NCI-H69 (cell line): Measurements from ENCODE around the gene GRAMD1A.
"Not testable (repeated sequence)": the region's sequence is repeated elsewhere in the genome, so short reads cannot be mapped to it uniquely, and the experiment has no call there.

ENCODE experiments used
- DNase-seq: peaks from one replicate; lab custom pipeline; 2025; lab: John Stamatoyannopoulos, UW

GRAMD1A gene

GRCh38 chr19:35021016-35021415 lies 20.9 kb downstream of the GRAMD1A start:
- DNase-seq = no peak

DNA sequence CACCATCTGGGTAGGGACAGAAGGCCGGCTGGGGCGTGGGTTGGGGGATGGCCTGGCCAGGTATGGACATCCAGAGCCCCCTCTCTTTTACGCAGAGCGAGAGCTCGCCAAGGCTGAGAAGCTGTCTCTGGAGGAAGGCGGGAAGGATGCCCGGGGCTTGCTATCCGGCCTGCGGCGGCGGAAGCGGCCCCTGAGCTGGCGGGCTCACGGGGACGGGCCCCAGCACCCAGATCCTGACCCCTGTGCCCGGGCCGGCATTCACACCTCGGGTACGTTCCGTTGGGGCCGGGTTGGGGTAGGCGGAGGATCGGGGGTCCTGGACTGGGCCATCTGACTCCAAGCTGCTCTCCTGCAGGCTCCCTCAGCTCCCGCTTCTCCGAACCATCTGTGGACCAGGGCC lies 21.5 kb downstream of the GRAMD1A start:
- DNase-seq = no peak

DNA sequence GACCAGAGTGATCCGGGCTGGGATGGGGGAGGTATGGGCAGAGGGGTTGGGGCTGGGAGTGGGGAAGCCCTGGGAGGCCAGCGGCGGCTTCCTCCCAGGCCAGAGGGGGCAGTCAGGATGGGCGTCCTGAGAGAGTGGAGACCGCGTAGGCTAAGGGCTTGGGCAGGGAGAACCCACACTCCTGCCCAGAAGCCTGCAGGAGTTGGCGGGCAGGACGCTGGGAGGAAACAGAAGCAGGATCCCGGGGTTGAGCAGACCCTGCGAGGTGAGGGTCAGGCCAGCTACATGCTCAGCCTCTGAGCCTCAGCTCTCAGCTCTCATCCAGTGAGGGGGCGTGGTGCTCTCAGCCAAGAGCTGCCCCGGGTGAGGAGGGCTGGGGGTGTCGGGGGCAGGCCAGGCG lies 22.3 kb downstream of the GRAMD1A start:
- DNase-seq = no peak

GRCh38 chr19:35023428-35023827 lies 23.3 kb downstream of the GRAMD1A start:
- DNase-seq = no peak

DNA sequence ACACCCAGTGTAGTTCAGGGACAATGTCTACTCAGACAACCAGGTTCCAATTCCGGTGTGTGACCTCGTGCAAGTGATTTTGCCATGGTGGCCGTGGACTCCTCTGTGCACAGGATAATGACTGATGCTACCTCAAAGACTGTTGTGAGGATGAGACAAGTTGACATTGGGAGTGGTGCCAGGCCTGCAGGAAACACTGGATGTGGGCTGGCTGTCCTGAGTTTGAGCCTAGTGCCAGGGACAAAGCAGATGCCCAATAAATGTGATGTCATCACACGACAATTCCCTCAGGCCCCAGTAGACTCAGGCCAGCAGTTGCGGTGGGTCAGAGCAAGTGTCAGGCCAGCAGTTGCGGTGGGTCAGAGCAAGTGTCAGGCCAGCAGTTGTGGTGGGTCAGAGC lies 24.0 kb downstream of the GRAMD1A start:
- no peak for DNase-seq

DNA sequence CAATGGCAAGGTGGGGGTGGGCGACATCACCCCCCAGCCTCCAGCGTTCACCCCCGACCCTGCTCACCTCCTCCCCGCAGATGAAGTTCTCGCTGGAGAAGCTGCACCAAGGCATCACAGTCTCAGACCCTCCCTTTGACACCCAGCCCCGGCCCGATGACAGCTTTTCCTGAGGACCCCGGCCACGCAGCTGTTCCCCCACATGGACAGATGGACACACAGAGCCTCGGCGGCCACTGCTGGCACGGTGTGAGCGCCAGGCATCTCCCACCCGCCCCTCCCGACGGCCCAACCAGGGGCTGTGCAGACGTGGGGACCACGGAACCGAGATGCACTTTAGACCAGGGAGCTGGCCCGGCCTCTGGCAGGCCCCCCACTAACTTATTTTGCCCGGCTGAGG lies 25.8 kb downstream of the GRAMD1A start:
- no peak for DNase-seq

- no peak for DNase-seq
These were observed 26.3 kb downstream of the GRAMD1A start for GRCh38 chr19:35026418-35026817.

DNA sequence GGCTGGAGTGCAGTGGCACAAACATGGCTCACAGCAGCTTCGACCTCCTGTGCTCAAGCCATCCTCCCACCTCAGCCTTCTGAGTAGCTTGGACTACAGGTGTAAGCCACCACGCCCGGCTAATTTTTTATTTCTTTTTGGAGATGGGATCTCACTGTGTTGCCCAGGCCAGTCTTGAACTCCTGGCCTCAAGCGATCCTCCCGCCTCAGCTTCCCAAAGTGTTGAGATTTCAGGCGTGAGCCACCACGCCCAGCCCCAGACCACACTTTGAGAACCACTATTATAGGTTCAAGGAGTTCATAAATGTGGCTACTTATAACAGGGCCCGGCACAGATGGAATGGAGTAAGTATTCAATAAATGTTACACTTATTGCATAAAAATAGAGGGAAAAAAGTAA lies 26.9 kb downstream of the GRAMD1A start:
- DNase-seq = no peak

GRCh38 chr19:35027851-35028599 lies 27.9 kb downstream of the GRAMD1A start:
- DNase-seq = no peak

DNA sequence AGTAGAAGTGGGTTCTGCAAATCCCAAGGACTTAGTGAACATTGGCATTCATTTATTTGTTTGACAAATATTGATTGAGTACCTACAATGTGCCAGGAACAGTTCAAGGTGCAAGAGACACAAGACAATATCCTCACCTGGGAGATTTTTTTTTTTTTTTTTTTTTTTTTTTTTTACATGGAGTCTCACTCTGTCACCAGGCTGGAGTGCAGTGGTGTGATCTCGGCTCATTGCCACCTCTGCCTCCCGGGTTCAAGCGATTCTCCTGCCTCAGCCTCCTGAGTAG lies 28.4 kb downstream of the GRAMD1A start:
- not testable (repeated sequence) for DNase-seq

DNA sequence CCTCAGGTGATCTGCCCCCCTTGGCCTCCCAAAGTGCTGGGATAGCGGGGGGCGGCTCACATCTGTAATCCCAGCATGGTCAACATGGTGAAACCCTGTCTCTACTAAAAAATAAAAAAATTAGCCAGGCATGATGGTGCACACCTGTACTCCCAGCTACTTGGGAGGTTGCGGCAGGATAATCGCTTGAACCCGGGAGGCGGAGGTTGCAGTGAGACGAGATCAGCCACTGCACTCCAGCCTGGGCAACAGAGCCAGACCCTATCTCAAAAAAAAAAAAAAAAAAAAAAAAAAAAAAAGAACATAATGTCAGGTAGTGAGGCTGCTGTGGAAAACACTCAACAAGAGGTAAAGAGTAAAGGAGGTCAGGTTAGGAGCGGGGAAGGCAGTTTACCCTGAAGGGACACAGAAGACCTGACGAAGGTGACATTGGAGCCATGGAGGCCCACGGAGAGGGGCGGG lies 29.2 kb downstream of the GRAMD1A start:
- DNase-seq = not testable (repeated sequence)

DNA sequence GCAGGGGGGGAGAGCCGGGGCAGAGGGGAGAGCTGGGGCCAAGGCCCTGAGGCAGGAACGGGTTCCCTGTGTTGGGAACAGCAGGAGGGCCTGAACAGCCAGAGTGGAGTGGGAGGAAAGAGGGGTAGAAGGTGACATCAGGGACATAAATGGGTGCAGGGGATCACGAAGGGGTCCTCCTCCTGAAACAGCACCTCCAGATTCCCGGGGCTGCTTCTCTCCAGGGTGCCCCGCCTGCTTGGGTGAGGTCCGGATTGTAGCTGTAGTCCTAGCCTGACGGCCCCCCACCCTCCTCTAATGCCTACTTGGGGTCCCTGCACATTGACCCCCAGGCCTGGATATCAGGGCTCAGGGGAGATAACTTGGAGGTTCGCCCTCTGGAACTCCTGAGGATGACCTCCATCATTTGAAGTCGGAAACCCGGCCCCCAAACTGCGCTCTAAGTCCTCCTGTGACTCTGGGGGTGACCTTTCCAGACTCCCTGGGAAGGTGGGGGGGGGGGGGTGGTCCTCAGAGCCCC lies 29.7 kb downstream of the GRAMD1A start:
- peak; percentile 25 for DNase-seq

DNA sequence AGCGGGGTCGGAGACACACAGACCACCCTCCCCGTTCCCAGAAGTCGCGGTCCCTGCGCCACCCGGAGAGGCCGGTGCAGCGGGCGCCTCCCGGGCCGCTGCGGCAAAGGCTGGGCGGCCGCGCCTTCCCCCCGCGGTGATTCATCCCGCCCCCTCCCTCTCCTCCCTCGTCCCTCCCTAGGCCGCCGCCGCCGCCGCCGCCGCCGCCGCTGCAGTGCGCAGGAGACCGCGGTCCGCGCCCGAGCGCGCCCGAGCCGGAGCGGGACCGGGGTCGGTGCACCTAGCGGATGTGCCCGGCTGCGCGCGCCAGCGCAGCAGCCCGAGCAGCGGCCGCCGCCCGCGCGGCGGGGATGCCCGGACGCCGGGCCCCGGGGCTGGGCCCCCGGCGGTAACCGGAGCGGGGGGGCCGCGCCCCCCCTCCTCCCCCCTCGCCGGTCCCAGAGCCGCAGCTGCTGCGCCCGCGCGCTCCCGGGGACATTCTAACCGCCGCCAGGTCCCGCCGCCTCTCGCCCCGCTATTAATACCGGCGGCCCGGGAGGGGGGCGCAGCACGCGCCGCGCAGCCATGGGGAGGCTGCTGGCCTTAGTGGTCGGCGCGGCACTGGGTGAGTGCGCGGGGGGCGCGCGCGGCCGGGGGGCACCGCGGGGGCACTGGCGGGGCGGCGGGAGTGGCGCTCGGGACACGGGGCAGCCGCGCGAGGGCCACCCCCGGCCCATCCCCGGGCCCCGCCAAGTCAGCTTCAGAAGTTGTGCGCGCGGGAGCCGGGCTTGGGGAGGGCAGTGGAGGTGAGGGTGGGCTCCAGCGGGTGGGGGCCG lies 30.3 kb downstream of the GRAMD1A start, which contains the start of gene SCN1B:
SCN1B (plus strand) TSS at position 214 of the 815 bp plus-strand sequence; CDS start at position 565, 351 bp downstream.
- peak; percentile 81 for DNase-seq

- peak; percentile 72 for DNase-seq
These were observed 31.2 kb downstream of the GRAMD1A start for GRCh38 chr19:35031072-35031881.

DNA sequence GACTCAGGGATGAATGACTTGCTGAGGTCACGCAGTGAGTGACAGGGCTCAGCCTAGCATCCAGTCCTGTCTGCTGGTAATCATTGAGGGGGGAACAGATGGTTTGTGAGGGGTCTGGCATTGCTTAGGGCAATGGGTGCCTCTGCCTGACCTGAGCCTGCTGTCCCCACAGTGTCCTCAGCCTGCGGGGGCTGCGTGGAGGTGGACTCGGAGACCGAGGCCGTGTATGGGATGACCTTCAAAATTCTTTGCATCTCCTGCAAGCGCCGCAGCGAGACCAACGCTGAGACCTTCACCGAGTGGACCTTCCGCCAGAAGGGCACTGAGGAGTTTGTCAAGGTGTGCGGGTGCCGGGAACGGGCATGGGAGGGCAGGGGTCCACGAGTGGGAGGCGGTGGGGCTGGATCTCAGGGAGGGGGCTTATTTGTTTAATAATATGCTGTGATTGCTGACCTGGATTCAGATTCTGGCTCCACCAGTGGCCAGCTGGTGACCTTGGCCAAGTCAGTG lies 32.3 kb downstream of the GRAMD1A start:
- DNase-seq = no peak

GRCh38 chr19:35033067-35034004 lies 33.2 kb downstream of the GRAMD1A start:
- DNase-seq = no peak

- no peak for DNase-seq
These were observed 33.9 kb downstream of the GRAMD1A start for GRCh38 chr19:35034005-35034502.

- no peak for DNase-seq
These were observed 34.7 kb downstream of the GRAMD1A start for GRCh38 chr19:35034588-35035382.

DNA sequence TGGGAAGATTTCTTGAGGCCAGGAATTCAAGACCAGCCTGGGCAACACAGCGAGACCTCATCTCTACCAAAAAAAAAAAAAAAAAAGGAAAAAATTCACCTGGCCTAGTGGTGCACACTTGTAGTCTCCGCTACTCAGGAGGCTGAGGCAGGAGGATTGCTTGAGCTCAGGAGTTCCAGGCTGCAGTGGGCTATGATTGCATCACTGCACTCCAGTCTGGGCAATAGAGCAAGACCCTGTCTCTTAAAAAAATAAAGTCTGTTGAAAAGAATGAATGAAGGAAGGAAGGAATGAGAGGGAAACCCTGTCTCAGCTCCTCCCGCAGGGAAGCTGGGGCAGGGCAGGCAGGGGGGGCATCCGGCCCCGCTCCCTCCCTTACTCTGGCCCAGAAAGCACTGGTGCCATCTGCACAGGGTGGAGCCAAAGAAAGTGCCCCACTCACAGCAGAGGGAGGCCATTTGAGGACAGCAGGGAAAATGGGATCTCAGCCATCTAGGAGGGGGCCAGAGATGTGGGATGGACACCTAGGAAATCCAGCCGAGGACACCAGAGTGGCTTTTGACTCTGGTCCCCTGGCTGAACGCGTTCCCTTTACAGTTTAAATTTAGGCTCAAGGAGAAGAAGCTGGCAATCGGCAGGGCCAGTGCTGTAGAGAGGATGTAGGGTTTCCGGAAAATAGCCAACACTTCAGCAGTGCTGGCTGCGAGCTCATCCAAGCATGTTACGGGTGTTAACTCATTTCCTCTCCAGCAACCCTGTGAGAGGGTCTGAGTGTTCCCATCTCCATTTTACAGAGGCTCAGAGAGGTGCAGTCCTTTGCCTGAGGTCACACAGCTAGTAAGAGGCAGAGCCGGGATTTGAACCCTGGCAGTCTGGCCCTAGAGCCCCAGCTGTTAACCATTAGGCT lies 37.8 kb downstream of the GRAMD1A start:
- peak; percentile 49 for DNase-seq
